NAMALWA (cell line): ENCODE measurements around the gene TMEM51.
"Not testable (repeated sequence)": the region's sequence is repeated elsewhere in the genome, so short reads cannot be mapped to it uniquely, and the experiment has no call there.

ENCODE experiments used
- DNase-seq: peaks from one replicate; pipeline ENCODE4 v3.0.0-alpha.2; 2015; ENCODE audit warnings: low spot score

Gene TMEM51

GRCh38 chr1:15154480-15155036, 1.0 kb downstream of the TMEM51 start:
- DNase-seq: no peak

DNA sequence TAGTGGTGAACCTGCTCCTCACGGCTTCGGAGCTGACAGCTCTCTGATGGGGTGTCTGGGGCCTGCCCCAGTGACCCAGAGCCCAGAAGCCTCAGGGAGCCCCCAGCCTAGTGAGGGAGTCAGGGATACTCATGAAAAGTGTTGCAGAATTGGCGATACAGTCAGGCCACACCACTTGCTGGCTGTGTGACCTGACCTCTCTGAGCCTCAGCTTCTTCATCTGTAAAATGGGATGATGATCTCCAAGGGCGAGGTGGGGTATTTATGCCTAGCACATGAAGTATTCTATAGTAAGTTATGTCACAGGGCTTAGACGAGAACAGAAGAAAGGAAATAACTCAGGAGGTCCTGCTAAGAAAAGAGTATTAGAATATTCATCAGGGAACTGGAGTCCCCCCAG, 1.6 kb downstream of the TMEM51 start:
- DNase-seq: no peak

- DNase-seq: no peak
Measured at GRCh38 chr1:15155888-15156741, 2.6 kb downstream of the TMEM51 start.

DNA sequence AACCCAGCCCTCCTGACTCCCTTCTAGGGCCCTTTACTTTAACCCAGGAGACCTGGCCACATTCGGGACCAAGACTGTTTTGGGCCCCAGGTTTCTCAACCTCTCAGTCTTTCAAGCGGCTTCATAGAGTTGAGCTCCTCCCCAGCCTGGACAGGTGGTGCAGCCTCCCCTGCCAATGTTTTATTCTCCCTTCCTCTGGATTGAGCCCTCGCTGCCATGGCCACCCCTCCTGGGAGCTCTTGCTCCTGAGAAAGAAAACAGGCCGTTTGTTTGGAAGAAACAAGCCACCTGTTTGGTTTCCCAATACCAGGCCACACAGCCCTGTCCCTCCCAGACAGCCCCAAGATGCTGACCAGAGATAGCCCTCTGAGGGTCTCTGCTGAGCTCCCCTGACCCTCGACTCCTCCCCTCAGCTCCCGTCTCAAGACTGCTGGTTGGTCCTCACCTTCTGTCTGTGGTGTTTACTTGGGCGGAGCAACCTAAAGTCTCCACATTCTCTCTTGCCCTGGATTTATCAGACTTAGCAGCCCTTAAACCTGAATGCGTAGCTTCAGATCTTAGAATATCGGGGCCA, 3.3 kb downstream of the TMEM51 start:
- no peak for DNase-seq

- DNase-seq: no peak
Measured at GRCh38 chr1:15157524-15158399, 4.2 kb downstream of the TMEM51 start.

DNA sequence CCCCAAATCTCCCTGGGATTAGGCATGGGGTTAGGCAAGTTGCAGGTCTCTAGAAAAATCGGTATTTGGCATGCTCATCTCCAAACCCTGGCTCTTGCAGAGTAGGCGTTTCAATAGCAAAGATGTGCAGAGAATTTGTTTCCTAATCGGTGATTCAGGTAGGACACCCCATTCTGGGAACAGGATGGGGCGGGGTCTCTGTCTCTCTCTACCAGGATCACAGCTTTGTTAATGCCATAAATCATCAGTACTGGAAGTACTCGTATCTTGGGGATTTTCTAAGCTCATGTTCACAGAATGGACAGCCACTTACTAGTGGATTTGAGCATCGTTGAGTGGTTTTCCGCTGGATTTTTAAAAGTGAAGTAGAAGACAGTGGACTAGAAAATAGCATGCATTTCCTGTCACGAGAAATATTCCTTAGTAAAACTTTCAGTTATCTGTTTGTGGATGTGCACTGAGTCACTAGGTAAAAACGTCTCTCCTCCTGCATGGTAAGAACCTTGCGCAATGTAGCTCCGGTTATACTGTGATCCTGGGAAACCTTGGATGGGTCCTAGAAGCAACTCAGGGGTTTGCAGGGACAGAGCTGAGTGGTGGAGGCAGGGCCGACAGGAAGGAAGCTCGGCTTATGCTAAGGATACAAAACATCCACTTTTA, 5.1 kb downstream of the TMEM51 start:
- no peak for DNase-seq

DNA sequence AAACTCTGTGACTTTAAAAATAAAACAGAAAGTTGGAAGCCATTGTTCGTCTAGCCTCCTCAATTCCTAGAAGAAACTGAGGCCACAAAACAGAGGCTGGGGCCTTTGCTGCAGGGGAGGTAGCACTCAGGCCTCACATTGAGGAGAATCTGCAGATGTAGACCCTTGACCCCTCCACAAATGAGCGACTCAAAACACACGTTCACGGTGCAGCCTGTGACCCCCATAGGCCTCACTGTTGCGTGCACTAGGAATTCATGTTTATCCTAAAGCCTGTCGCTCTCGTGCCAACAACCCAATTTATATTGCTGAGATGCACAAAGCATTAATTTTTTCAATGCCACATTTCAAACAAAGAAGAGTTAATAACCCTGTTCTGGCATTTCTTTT, 5.6 kb downstream of the TMEM51 start:
- DNase-seq: no peak

GRCh38 chr1:15160626-15161025, 7.1 kb downstream of the TMEM51 start:
- DNase-seq: no peak

- no peak for DNase-seq
Measured at GRCh38 chr1:15167386-15167785, 13.8 kb downstream of the TMEM51 start.

- no peak for DNase-seq
Measured at GRCh38 chr1:15168479-15168878, 14.9 kb downstream of the TMEM51 start.

DNA sequence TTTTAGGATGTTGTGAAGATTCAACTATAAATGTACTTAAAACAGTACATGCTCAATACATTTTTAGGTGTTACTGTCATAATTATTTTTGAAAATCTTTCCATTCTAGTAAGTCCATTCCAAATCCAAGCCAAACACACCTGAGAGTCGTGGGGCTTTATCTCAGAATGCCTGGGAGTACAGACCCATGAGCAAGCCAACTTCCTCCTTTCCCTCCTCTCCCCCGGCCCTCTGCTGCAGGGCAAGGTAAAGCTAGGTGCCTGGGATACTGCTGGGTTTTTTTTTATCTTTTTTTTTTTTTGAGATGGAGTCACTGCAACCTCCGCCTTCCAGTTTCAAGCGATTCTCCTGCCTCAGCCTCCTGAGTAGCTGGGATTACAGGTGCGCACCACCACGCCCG, 16.5 kb downstream of the TMEM51 start:
- no peak for DNase-seq

- DNase-seq: no peak
Measured at GRCh38 chr1:15171271-15171908, 17.8 kb downstream of the TMEM51 start.

- DNase-seq: no peak
Measured at GRCh38 chr1:15172405-15173259, 19.1 kb downstream of the TMEM51 start.

DNA sequence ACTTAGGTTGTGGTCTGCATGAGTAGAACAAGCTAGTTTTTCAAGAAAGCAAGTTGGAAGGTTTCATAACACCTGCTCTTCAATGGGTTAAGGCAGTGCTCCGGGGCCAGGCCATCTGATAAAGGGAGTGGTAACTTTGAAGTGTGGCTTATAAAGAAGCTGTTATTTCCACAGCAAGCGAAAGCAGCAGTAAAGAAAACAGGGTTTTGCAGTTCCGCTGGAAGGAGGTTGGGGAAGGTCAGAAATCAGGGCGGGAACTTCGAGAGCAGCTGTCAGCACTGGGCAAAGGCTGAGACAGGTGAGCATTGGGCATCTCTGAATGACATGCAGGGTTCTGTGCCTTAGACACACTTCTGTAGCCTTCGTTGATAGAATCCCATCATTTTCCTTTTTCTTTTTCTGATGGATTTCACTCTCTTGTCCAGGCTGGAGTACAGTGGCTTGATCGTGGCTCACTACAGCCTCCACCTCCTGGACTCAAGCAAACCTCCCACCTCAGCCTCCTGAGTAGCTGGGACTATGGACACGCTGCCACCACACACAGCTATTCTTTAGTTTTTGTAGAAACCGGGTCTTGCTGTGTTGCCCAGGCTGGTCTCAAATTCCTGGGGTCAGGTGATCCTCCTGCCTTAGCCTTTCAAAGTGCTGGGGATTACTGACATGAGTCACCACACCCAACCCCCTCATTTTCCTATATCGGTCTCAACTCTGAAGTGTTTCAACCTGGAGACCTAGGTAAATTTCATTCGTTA, 20.5 kb downstream of the TMEM51 start:
- DNase-seq: no peak

GRCh38 chr1:15174615-15174983, 21.1 kb downstream of the TMEM51 start:
- DNase-seq: no peak

DNA sequence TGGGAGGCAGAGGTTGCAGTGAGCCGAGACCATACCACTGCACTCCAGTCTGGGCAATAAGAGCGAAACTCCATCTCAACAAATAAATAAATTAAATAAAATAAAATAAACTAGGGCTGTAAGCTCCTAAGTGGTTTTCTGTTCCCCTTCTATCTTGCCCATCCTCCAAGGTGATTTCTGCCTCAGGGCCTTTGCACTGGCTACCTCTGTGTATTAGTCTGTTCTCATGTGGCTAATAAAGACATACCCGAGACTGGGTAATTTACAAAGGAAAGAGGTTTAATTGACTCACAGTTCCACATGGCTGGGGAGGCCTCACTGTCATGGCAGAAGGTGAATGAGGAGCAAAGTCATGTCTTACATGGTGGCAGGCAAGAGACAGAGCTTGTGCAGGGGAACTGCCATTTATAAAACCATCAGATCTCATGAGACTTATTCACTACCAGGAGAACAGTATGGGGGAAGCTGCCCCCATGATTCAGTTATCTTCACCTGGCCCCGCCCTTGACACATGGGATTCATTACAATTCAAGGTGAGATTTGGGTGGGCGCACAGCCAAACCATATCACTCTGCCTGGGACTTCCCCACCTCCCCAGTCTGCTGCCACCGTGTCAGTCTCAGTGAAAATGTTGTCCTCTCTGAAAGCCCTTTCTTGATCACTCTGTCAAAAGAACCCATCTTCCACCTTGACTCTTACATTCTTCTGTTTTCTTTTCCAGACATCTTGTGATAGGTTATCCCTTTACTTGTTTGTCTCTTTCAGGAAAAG, 22.0 kb downstream of the TMEM51 start:
- DNase-seq: not testable (repeated sequence)

DNA sequence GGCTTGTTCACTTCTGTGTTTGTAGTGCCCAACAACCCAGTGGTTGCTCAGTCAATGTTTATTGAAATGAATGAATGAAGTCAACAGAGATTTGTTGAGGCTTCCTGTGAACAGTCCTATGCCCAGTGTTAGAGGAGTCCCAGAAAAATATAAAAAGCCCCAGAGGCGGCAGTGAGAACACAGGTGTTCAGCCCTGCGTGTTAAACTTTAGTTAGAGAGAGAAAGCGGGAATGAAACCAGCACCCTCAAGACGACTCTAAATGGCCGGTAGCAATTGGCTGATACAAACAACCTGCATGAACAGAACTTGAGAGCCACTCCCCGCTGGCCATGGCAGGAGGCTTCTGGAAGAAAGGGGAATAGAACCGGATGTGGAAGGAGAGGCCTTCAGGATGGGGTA, 22.6 kb downstream of the TMEM51 start:
- no peak for DNase-seq

DNA sequence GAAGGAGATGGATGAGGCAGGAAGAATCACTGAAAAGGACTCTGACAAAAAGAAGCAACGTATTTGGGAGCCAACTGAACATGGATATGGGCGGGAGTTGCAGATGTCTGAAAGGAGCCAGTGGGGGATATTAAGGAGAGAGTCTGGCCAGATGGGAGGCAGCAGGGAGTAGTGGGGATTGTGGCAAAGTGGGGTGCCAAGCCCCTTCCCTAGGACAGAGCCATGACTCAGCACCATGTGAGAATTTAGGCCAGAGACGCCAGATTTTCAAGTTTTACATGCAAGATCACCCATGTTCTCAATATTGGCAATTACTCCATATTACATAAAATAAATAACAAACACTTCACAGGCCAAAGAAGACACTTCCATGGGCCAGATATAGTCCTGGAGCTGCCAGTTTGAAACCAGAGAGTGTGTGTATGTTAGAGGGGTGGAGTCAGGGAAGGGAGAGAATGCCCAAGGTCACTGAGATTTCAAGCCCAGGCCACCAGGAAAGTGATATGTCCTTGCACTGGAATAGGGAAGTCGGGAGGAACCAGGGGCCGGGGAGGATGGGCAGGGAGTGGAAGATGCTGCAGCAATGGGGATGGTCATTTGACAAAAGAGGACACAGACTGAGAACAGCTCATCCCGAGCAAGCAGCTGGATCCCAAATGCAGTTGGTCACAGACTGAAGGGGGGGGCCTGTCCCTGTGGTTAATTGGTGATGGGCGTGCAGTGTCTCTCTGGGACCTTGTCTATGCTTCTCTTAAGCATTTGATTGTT, 23.5 kb downstream of the TMEM51 start:
- no peak for DNase-seq
